ENCODE data around the gene SLC34A1.
"Not testable (repeated sequence)": the region's sequence is repeated elsewhere in the genome, so short reads cannot be mapped to it uniquely, and the experiment has no call there.

Gene SLC34A1

GRCh38 chr5:177384134-177384533 is at the start of gene SLC34A1:
SLC34A1 (plus strand) TSS chr5:177384434; CDS start chr5:177385742, 1,308 bp downstream.
- FAIRE-seq, result no peak

- no peak for FAIRE-seq
Observed at GRCh38 chr5:177334781-177335700, 49.2 kb upstream of the SLC34A1 start.

- FAIRE-seq, result no peak
Observed at GRCh38 chr5:177335701-177336065, 48.6 kb upstream of the SLC34A1 start.

- no peak for FAIRE-seq
Observed at GRCh38 chr5:177336112-177336511, 48.1 kb upstream of the SLC34A1 start.

GRCh38 chr5:177336603-177337494 is 47.4 kb upstream of the SLC34A1 start:
- FAIRE-seq, result no peak

GRCh38 chr5:177338251-177339106 is 45.8 kb upstream of the SLC34A1 start:
- no peak for FAIRE-seq

GRCh38 chr5:177339107-177339638 is 45.1 kb upstream of the SLC34A1 start:
- FAIRE-seq, result no peak

- FAIRE-seq, result not testable (repeated sequence)
Observed at GRCh38 chr5:177343000-177343399, 41.2 kb upstream of the SLC34A1 start.

- no peak for FAIRE-seq
Observed at GRCh38 chr5:177343777-177344176, 40.5 kb upstream of the SLC34A1 start.

- FAIRE-seq, result no peak
Observed at GRCh38 chr5:177344891-177345290, 39.3 kb upstream of the SLC34A1 start.

- FAIRE-seq, result no peak
Observed at GRCh38 chr5:177346820-177347219, 37.4 kb upstream of the SLC34A1 start.

GRCh38 chr5:177347699-177348098 is 36.5 kb upstream of the SLC34A1 start:
- FAIRE-seq, result no peak

GRCh38 chr5:177349362-177349647 is 34.9 kb upstream of the SLC34A1 start:
- no peak for FAIRE-seq

GRCh38 chr5:177349762-177350161 is 34.5 kb upstream of the SLC34A1 start:
- no peak for FAIRE-seq

GRCh38 chr5:177350776-177351391 is 33.4 kb upstream of the SLC34A1 start:
- no peak for FAIRE-seq

GRCh38 chr5:177351392-177352329 is 32.6 kb upstream of the SLC34A1 start, which contains the start of gene LMAN2:
LMAN2 (minus strand) TSS chr5:177351668; CDS start chr5:177351647, 21 bp downstream.
- FAIRE-seq, result no peak

GRCh38 chr5:177353093-177353492 is 31.1 kb upstream of the SLC34A1 start:
- FAIRE-seq, result no peak

GRCh38 chr5:177354256-177354655 is 30.0 kb upstream of the SLC34A1 start:
- FAIRE-seq, result no peak

- no peak for FAIRE-seq
Observed at GRCh38 chr5:177354711-177355110, 29.5 kb upstream of the SLC34A1 start.

GRCh38 chr5:177355162-177355867 is 28.9 kb upstream of the SLC34A1 start:
- FAIRE-seq, result no peak
